Measurements from ENCODE around the gene OR51B5.
"Not testable (repeated sequence)": the region's sequence is repeated elsewhere in the genome, so short reads cannot be mapped to it uniquely, and the experiment has no call there.

The OR51B5 gene

GRCh38 chr11:5324197-5324596 is 19.1 kb downstream of the OR51B5 start, which contains the start of gene OR51B2:
TSS of gene OR51B2 (minus strand) at chr11:5324297. CDS start at chr11:5324297, 0 bp downstream.
- 100% methylated on average over 2 of the region's 3 CpGs for WGBS (ENCODE audit: extremely low coverage, insufficient coverage, low lambda C conversion rate)
- Histone ChIP-seq H3K56ac (ENCODE audit: low read length) (no peak within 1 kb of the TSS), H3K9ac (ENCODE audit: low read length) (no peak within 1 kb of the TSS)

GRCh38 chr11:5317292-5317691 is 26.0 kb downstream of the OR51B5 start:
- Histone ChIP-seq H3K4ac (ENCODE audit: low read depth, low read length) (no peak overlapping the region), H2BK120ac (ENCODE audit: low read depth, low read length) (no peak overlapping the region), H4K8ac (ENCODE audit: low read depth, low read length) (no peak overlapping the region), H3K4me3 (ENCODE audit: low read length) (no peak overlapping the region), H2BK15ac (replicated peaks; ENCODE audit: low read depth) (no peak overlapping the region), H3K79me1 (ENCODE audit: low read length) (no peaks in the 10 kb centered on the region), H4K5ac (ENCODE audit: low read length) (no peak overlapping the region), H3K9ac (ENCODE audit: low read length) (no peak overlapping the region), H3K23ac (ENCODE audit: low read length) (no peak overlapping the region), H3K79me2 (ENCODE audit: control insufficient read depth, insufficient read depth, low read length) (no peaks in the 10 kb centered on the region), H3K4me2 (ENCODE audit: low read length) (no peak overlapping the region), H3K56ac (ENCODE audit: low read length) (no peak overlapping the region), H2AK5ac (ENCODE audit: low read length) (no peak overlapping the region), H3K27ac (ENCODE audit: low read depth, low read length) (no peak overlapping the region), H3K36me3 (ENCODE audit: control insufficient read depth, insufficient read depth, low read length) (no peaks in the 10 kb centered on the region), H3K18ac (ENCODE audit: low read length) (no peak overlapping the region), H3K4me1 (ENCODE audit: control insufficient read depth, low read depth, low read length) (no peaks in the 10 kb centered on the region), H2BK5ac (ENCODE audit: low read length) (no peak overlapping the region), H3K27me3 (ENCODE audit: insufficient read depth, low read length, poor library complexity) (no peaks in the 10 kb centered on the region)
- no peak for DNase-seq
- no CpG with 5 or more reads among the region's 5 CpGs for WGBS (ENCODE audit: extremely low coverage, insufficient coverage, low lambda C conversion rate)

More at GRCh38 chr11:5324197-5324596, 19.1 kb downstream of the OR51B5 start, which contains the start of gene OR51B2:
- H2AK5ac ChIP-seq (ENCODE audit: low read length), result no peak within 1 kb of the TSS
- no peaks in the 10 kb centered on the region for H3K27me3 ChIP-seq (ENCODE audit: insufficient read depth, low read length, poor library complexity)
- H3K79me2 ChIP-seq (ENCODE audit: control insufficient read depth, insufficient read depth, low read length), result no peaks in the 10 kb centered on the region
- no peak within 1 kb of the TSS for H4K8ac ChIP-seq (ENCODE audit: low read depth, low read length)
- no peak within 1 kb of the TSS for H3K27ac ChIP-seq (ENCODE audit: low read depth, low read length)
- no peak within 1 kb of the TSS for H4K5ac ChIP-seq (ENCODE audit: low read length)
- H2BK5ac ChIP-seq (ENCODE audit: low read length), result no peak within 1 kb of the TSS
- H2BK120ac ChIP-seq (ENCODE audit: low read depth, low read length), result no peak within 1 kb of the TSS
- H3K4me2 ChIP-seq (ENCODE audit: low read length), result no peak within 1 kb of the TSS
- H3K4me1 ChIP-seq (ENCODE audit: control insufficient read depth, low read depth, low read length), result no peaks in the 10 kb centered on the region
- DNase-seq, result no peak
- no peak within 1 kb of the TSS for H2BK15ac ChIP-seq (replicated peaks; ENCODE audit: low read depth)
- no peaks in the 10 kb centered on the region for H3K79me1 ChIP-seq (ENCODE audit: low read length)
- H3K18ac ChIP-seq (ENCODE audit: low read length), result no peak within 1 kb of the TSS
- no peaks in the 10 kb centered on the region for H3K36me3 ChIP-seq (ENCODE audit: control insufficient read depth, insufficient read depth, low read length)
- no peak within 1 kb of the TSS for H3K4me3 ChIP-seq (ENCODE audit: low read length)
- H3K4ac ChIP-seq (ENCODE audit: low read depth, low read length), result no peak within 1 kb of the TSS
- no peak within 1 kb of the TSS for H3K23ac ChIP-seq (ENCODE audit: low read length)

DNA sequence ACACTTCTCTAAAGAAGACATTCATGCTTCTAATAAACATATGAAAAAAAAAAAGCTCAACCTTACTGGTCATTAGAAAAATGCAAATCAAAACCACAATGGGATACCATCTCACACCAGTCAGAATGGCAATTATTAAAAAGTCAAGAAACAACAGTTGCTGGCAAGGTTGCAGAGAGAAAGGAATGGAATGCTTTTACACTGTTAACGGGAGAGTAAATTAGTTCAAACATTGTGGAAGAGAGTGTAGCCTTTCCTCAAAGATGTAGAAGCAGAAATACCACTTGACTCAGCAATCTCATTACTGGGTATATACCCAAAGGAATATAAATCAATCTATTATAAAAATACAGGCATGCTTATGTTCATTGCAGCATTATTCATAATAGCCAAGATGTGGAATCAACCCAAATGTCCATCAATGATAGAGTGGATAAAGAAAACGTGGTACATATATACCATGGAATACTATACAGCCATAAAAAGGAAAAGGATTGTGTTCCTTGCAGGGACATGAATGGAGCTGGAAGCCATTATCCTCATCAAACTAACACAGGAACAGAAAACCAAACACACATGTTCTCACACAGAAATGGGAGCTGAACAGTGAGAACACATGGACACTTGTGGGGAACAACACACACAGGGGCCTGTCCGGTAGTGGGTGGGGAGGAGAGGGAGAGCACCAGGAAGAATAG is 29.8 kb downstream of the OR51B5 start:
- H3K56ac ChIP-seq (ENCODE audit: low read length); H2BK5ac ChIP-seq (ENCODE audit: low read length); H2BK120ac ChIP-seq (ENCODE audit: low read depth, low read length); H4K8ac ChIP-seq (ENCODE audit: low read depth, low read length); H3K18ac ChIP-seq (ENCODE audit: low read length); H3K23ac ChIP-seq (ENCODE audit: low read length); H3K27me3 ChIP-seq (ENCODE audit: insufficient read depth, low read length, poor library complexity); DNase-seq; H3K79me2 ChIP-seq (ENCODE audit: control insufficient read depth, insufficient read depth, low read length); H3K4me3 ChIP-seq (ENCODE audit: low read length); H2AK5ac ChIP-seq (ENCODE audit: low read length); H2BK15ac ChIP-seq (replicated peaks; ENCODE audit: low read depth); H3K36me3 ChIP-seq (ENCODE audit: control insufficient read depth, insufficient read depth, low read length); H4K5ac ChIP-seq (ENCODE audit: low read length); H3K4ac ChIP-seq (ENCODE audit: low read depth, low read length); H3K4me1 ChIP-seq (ENCODE audit: control insufficient read depth, low read depth, low read length); H3K4me2 ChIP-seq (ENCODE audit: low read length); H3K79me1 ChIP-seq (ENCODE audit: low read length); H3K27ac ChIP-seq (ENCODE audit: low read depth, low read length); H3K9ac ChIP-seq (ENCODE audit: low read length): not testable (repeated sequence)
- WGBS (ENCODE audit: extremely low coverage, insufficient coverage, low lambda C conversion rate), result no CpG with 5 or more reads among the region's 3 CpGs

DNA sequence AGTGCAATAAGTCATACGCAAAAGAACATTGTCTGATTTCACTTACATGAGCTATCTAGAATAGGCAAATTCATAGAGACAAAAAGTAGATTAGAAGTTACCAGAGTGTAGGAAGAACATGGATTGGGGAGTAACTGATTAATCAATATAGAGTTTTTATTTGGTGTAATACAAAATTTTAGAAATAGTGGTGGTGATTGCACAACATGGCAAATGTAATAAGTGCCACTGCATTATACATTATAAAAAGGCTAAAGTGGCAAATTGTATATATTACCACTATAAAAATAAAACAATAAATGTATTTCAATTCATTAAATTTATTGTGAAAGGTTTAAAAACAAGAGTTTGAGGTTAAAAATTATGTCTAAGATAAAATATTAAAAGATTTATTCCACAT is 32.9 kb downstream of the OR51B5 start:
- no peak overlapping the region for H4K5ac ChIP-seq (ENCODE audit: low read length)
- H3K4ac ChIP-seq (ENCODE audit: low read depth, low read length), result no peak overlapping the region
- H3K79me1 ChIP-seq (ENCODE audit: low read length), result no peaks in the 10 kb centered on the region
- no peak overlapping the region for H2BK5ac ChIP-seq (ENCODE audit: low read length)
- DNase-seq, result no peak
- no peak overlapping the region for H3K23ac ChIP-seq (ENCODE audit: low read length)
- no peak overlapping the region for H3K9ac ChIP-seq (ENCODE audit: low read length)
- no peaks in the 10 kb centered on the region for H3K4me1 ChIP-seq (ENCODE audit: control insufficient read depth, low read depth, low read length)
- H3K27ac ChIP-seq (ENCODE audit: low read depth, low read length), result no peak overlapping the region
- no peak overlapping the region for H3K4me2 ChIP-seq (ENCODE audit: low read length)
- no peak overlapping the region for H2AK5ac ChIP-seq (ENCODE audit: low read length)
- WGBS (ENCODE audit: extremely low coverage, insufficient coverage, low lambda C conversion rate), result no CpG with 5 or more reads among the region's 1 CpG
- H3K27me3 ChIP-seq (ENCODE audit: insufficient read depth, low read length, poor library complexity), result no peaks in the 10 kb centered on the region
- H2BK15ac ChIP-seq (replicated peaks; ENCODE audit: low read depth), result no peak overlapping the region
- no peaks in the 10 kb centered on the region for H3K36me3 ChIP-seq (ENCODE audit: control insufficient read depth, insufficient read depth, low read length)
- no peaks in the 10 kb centered on the region for H3K79me2 ChIP-seq (ENCODE audit: control insufficient read depth, insufficient read depth, low read length)
- H3K4me3 ChIP-seq (ENCODE audit: low read length), result no peak overlapping the region
- H4K8ac ChIP-seq (ENCODE audit: low read depth, low read length), result no peak overlapping the region
- H2BK120ac ChIP-seq (ENCODE audit: low read depth, low read length), result no peak overlapping the region
- no peak overlapping the region for H3K56ac ChIP-seq (ENCODE audit: low read length)
- H3K18ac ChIP-seq (ENCODE audit: low read length), result no peak overlapping the region

DNA sequence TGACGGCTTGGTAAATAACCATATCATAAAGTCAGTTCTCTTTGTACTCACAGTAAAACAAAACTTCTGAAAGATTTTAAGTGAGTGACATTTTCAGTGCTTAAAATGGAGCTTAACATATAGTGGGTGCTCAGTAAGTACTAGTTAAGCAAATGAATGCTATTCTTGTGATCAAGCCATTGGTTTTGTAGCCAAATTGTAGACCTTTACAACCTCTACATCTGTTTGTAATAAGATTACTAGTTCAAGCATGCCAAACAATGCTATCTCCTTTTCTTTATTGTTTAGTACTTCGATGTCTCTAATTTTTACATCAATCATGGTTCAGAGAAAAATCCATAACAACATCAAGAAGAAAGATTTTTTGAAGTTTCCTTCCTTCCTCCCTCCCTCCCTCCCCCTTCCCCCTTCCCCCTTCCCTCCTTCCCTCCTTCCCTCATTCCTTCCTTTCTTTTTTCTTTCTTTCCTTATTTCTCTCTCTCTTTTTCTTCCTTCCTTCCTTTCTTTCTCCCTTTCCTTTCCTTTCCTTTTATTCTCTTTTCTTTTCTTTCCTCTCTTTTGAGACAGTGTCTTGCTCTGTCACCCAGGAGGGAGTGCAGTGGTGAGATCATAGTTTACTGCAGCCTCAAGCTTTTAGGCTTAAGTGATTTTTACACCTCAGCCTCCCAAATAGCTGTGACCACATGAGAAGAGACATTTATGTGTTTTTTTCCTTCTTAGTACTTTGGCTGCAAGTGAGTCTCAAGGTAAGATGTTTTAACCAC is 35.9 kb downstream of the OR51B5 start:
- no peak overlapping the region for H2AK5ac ChIP-seq (ENCODE audit: low read length)
- no peaks in the 10 kb centered on the region for H3K79me1 ChIP-seq (ENCODE audit: low read length)
- H3K23ac ChIP-seq (ENCODE audit: low read length), result no peak overlapping the region
- H3K18ac ChIP-seq (ENCODE audit: low read length), result no peak overlapping the region
- no peak overlapping the region for H2BK5ac ChIP-seq (ENCODE audit: low read length)
- no peak overlapping the region for H3K56ac ChIP-seq (ENCODE audit: low read length)
- no peak overlapping the region for H4K8ac ChIP-seq (ENCODE audit: low read depth, low read length)
- H3K4me1 ChIP-seq (ENCODE audit: control insufficient read depth, low read depth, low read length), result no peaks in the 10 kb centered on the region
- no peak overlapping the region for H3K27ac ChIP-seq (ENCODE audit: low read depth, low read length)
- no peaks in the 10 kb centered on the region for H3K36me3 ChIP-seq (ENCODE audit: control insufficient read depth, insufficient read depth, low read length)
- H3K4ac ChIP-seq (ENCODE audit: low read depth, low read length), result no peak overlapping the region
- H3K79me2 ChIP-seq (ENCODE audit: control insufficient read depth, insufficient read depth, low read length), result no peaks in the 10 kb centered on the region
- no peak overlapping the region for H3K4me3 ChIP-seq (ENCODE audit: low read length)
- peak; percentile 7 for DNase-seq
- no peak overlapping the region for H3K9ac ChIP-seq (ENCODE audit: low read length)
- H3K4me2 ChIP-seq (ENCODE audit: low read length), result no peak overlapping the region
- no peak overlapping the region for H2BK15ac ChIP-seq (replicated peaks; ENCODE audit: low read depth)
- no peak overlapping the region for H2BK120ac ChIP-seq (ENCODE audit: low read depth, low read length)
- WGBS (ENCODE audit: extremely low coverage, insufficient coverage, low lambda C conversion rate), result no CpG with 5 or more reads among the region's 2 CpGs
- H4K5ac ChIP-seq (ENCODE audit: low read length), result no peak overlapping the region
- no peaks in the 10 kb centered on the region for H3K27me3 ChIP-seq (ENCODE audit: insufficient read depth, low read length, poor library complexity)
